Thyroid gland (tissue), 4 donors: Measurements from ENCODE around the gene DOCK3. TPM values are rescaled to one million over a fixed set of nuclear protein-coding genes. Genes with fewer than 3 reads are reported as not detected.

Source experiments
- DNase-seq, 2 donors: peaks; one replicate each; pipeline ENCODE4 v3.0.0-alpha.2; 2019
- H3K27ac ChIP-seq, 3 donors: fragments of 200-600 bp; sonication (generic); 1 replicate in 2 of 3; 2 replicates in 1 of 3; pipeline ENCODE4 v1.5.1; 2016 to 2019; ENCODE audit warnings: mild to moderate bottlenecking in 1 of 3, moderate library complexity in 1 of 3
- H3K27me3 ChIP-seq: fragments of 200-600 bp; sonication (generic); one replicate; pipeline ENCODE4 v1.5.1; 2019
- H3K36me3 ChIP-seq, 2 donors: fragments of 200-600 bp; sonication (generic); one replicate each; pipeline ENCODE4 v1.5.1; 2016 to 2019
- H3K4me1 ChIP-seq, 2 donors: fragments of 200-600 bp; sonication (generic); one replicate each; pipeline ENCODE4 v1.5.1; 2017 to 2019
- H3K4me3 ChIP-seq, 3 donors: fragments of 200-600 bp; sonication (generic); replicated peaks in 1 of 3; 1 replicate in 2 of 3; 2 replicates in 1 of 3; pipeline ENCODE4 v1.5.1; 2016; ENCODE audit warnings: mild to moderate bottlenecking in 1 of 3
- H3K9me3 ChIP-seq: fragments of 200-600 bp; sonication (generic); one replicate; pipeline ENCODE4 v1.5.1; 2017
- POLR2A ChIP-seq, 2 donors: fragments of 450-650 bp; IDR thresholded peaks; one replicate each; pipeline ENCODE4 v1.6.1; 2017; ENCODE audit warnings: antibody characterized with exemption in 2 of 2, mild to moderate bottlenecking in 2 of 2, moderate library complexity in 1 of 2
- WGBS, 2 donors: methylation state at CpG; one replicate each; pipeline ENCODE4 v1.1.5; 2017; 5-methylcytosine and 5-hydroxymethylcytosine counted together
- intact Hi-C: fragments of 100-400 bp; cut with DNase I; formaldehyde crosslinking; loops from one replicate; pipeline ENCODE4 v1.15.1; 2023
- total RNA-seq, 4 donors: library from RNA; depleted of rRNA; stranded (reverse); fragments of >200 nt; gene quantifications; one replicate each; pipeline ENCODE4 v1.2.3, GENCODE V29; 2016
- TF ChIP-seq, protein P1 (sequence below), 6 experiments: fragments of 200-600 bp in 3 of 6; fragments of 450-650 bp in 3 of 6; sonication (generic) in 3 of 6; IDR thresholded peaks; one replicate each; pipeline ENCODE4 v1.5.1; 2016 to 2019; ENCODE audit warnings: antibody characterized with exemption in 6 of 6, mild to moderate bottlenecking in 2 of 6, inconsistent platforms in 1 of 6, moderate library complexity in 1 of 6

Gene DOCK3
- total RNA-seq, 4 donors from 2014 or later = 15.7 to 54.2 (median 21.1) TPM

DNA sequence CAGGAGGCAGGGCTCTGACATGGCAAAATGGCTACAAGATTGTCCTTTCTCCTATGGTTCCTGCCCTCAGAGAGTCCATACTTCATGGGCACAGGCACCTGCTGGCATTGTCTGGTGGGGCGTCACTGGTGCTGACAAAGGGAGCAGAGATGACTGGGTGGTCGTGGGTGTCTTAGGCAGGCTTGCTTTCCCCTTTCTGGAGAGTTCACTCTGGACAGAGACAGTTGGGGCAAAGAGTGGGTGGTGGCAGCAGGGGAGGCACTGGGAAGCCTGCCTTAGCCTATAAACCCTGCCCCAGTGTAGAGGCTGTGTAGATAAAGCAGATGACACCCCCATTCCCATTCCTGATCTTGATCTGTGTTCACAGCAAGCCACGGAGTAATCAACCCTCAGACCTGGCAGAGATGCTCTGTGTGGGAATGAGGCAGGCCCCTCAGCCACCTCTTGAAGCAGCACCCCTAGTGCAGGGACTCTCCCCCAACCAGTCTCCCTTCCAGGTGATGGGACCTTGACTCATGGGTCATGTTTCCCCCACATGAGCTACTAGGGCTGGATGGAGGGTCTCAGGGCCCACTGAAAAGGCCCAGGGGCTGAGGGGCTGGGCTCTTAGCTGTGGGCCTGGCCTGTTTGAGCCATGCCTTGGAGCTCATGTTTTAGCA lies 20.7 kb upstream of the DOCK3 start:
- no peak overlapping the region for H3K4me3 ChIP-seq
- H3K27me3 ChIP-seq = no peaks in the 10 kb centered on the region
- H3K9me3 ChIP-seq = no peaks in the 10 kb centered on the region
- no peaks in the 10 kb centered on the region for H3K36me3 ChIP-seq
- H3K27ac ChIP-seq = no peak overlapping the region
- TF ChIP-seq POLR2A (IDR thresholded peaks at IDR 0.05) = no peak
- TF ChIP-seq, protein P1, sequence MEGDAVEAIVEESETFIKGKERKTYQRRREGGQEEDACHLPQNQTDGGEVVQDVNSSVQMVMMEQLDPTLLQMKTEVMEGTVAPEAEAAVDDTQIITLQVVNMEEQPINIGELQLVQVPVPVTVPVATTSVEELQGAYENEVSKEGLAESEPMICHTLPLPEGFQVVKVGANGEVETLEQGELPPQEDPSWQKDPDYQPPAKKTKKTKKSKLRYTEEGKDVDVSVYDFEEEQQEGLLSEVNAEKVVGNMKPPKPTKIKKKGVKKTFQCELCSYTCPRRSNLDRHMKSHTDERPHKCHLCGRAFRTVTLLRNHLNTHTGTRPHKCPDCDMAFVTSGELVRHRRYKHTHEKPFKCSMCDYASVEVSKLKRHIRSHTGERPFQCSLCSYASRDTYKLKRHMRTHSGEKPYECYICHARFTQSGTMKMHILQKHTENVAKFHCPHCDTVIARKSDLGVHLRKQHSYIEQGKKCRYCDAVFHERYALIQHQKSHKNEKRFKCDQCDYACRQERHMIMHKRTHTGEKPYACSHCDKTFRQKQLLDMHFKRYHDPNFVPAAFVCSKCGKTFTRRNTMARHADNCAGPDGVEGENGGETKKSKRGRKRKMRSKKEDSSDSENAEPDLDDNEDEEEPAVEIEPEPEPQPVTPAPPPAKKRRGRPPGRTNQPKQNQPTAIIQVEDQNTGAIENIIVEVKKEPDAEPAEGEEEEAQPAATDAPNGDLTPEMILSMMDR (IDR thresholded peaks at IDR 0.05) = no peak
- DNase-seq = no peak
- peaks cover 21 to 38% of the 10 kb centered on the region in 2 donors for H3K4me1 ChIP-seq
- intact Hi-C loops = no loop called here
- WGBS, 2 donors = 80 to 82% methylated on average over 2 to 3 of the region's 3 CpGs

DNA sequence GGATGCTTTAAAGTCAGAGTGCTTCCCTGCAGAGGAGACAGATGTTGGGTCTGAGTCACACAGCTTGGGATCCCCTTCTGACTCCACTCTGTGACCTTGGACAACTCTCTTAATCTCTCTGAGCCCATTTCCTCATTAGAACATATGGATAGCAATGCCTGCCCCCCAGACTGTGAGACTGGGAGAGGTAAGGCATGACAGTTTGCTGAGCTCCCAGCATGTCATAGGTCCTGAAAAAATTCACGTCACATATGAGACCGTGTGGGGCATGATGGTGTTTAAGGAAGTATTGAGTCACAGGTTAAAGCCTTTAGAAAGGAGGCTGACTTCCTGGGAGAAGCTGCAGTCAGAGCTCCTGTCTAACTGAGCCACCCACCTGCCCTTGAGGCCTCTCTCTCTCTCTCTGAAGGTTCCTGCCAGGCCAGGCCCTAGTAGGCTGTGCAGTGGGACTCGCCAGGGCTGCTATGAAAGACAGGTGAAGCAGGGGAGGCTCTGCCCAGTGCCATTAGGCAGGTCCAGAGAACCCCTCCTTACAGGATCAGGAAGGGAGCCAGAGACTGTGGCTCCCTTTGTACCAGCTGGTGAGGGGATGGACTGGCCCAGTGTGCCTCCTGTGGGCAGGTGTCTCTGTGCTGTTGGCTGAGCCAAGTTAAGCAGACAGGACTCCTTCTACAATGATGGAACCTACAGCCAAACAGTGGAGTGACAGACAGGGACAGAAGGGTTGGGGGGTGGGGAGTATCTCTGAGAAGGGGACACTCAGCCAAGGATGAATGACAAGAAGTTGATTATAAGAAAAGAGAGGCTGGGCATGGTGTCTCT lies 19.5 kb upstream of the DOCK3 start:
- intact Hi-C loops = no loop called here
- no peaks in the 10 kb centered on the region for H3K9me3 ChIP-seq
- peaks cover 12 to 29% of the 10 kb centered on the region in 2 donors for H3K4me1 ChIP-seq
- DNase-seq = no peak
- H3K27ac ChIP-seq = no peak overlapping the region
- H3K36me3 ChIP-seq = no peaks in the 10 kb centered on the region
- no peaks in the 10 kb centered on the region for H3K27me3 ChIP-seq
- no peak for TF ChIP-seq POLR2A (IDR thresholded peaks at IDR 0.05)
- TF ChIP-seq, protein P1 (IDR thresholded peaks at IDR 0.05) = no peak
- H3K4me3 ChIP-seq = no peak overlapping the region
- WGBS, 2 donors = 82 to 93% methylated on average over 2 of the region's 3 CpGs

DNA sequence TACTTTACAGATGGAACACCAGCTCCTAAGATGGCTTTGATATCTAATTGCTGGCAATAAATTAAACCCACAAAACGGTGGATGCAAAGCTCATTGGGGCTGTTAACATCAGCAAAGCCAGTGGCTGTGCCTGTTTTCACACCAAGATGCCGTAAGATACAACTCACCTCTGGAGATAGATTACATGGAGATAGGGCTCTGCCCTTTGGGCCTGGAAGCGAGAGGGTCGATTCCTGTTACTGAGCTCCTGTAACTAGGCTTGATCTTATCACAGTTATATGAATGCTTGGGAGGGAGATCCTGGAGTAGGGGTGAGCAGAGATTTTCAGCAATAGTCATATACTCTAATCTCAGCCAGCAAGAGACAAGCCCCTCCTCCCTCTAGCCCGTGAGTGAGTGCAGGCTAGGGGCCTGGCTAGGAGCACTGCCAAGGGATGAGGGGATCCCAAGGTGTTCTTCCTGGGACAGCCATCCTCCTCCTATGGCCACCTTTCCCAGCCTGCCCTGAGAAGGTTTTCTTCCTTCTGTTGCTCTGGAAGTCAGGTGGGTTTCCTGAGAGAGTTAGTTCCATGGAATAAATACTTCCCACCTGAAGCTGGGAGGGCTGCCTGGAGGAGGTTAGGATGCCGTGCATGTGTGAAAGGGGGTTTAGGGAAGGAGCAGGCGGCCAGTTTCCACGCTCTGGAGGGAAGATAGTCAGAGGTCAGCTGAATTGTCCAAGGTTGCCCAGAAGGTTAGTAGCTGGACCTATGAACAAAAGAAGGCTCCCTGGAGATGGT lies 18.1 kb upstream of the DOCK3 start:
- Histone ChIP-seq H3K27ac (peak overlapping the region in 1 of 3 donors; percentile 51), H3K9me3 (no peaks in the 10 kb centered on the region), H3K36me3 (no peaks in the 10 kb centered on the region), H3K27me3 (no peaks in the 10 kb centered on the region), H3K4me1 (peaks cover 12 to 25% of the 10 kb centered on the region in 2 donors), H3K4me3 (no peak overlapping the region)
- 64 to 75% methylated on average over 8 of the region's 8 CpGs for WGBS, 2 donors
- intact Hi-C loops = no loop called here
- TF ChIP-seq, protein P1 (IDR thresholded peaks at IDR 0.05) = no peak
- no peak for TF ChIP-seq POLR2A (IDR thresholded peaks at IDR 0.05)
- DNase-seq = no peak

DNA sequence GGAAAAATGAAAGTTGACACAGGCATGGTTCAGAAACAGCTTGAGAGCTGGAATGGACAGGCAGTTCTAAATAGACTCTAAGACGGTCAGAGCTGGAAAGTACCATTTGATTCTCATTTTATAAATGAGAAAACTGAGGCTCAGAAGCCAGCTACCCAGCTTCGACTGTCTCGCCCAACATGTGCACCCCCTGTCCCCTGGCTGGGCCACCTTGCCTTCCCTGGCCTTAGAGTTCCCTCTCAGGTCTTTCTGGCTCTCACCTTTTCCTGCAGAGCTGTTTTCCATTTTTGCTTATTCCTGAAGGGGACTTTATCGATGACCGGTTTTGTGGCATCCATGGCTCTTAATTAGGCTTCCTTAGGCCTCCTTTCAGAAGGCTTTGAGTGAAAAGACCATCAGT lies 17.3 kb upstream of the DOCK3 start:
- Histone ChIP-seq H3K27ac (peak overlapping the region; percentile 12 to 51 (median 47)), H3K27me3 (no peaks in the 10 kb centered on the region), H3K4me3 (no peak overlapping the region), H3K4me1 (peaks cover 12 to 24% of the 10 kb centered on the region in 2 donors), H3K9me3 (no peaks in the 10 kb centered on the region), H3K36me3 (no peaks in the 10 kb centered on the region)
- DNase-seq = no peak
- 83 to 88% methylated on average over 5 of the region's 5 CpGs for WGBS, 2 donors
- TF ChIP-seq, protein P1 (IDR thresholded peaks at IDR 0.05) = no peak
- TF ChIP-seq POLR2A (IDR thresholded peaks at IDR 0.05) = no peak
- intact Hi-C loops = no loop called here
